ENCODE data around the gene APOC3.

The APOC3 gene

GRCh38 chr11:116792869-116793771 is 36.6 kb upstream of the APOC3 start:
- TF ChIP-seq CTCF (IDR thresholded peaks at IDR 0.05; ENCODE audit: low read depth, low read length, missing control alignments) = no peak
- no peak overlapping the region for H3K4me3 ChIP-seq (replicated peaks; ENCODE audit: low read depth, low read length)
- peak; percentile 27 for DNase-seq (ENCODE audit: extremely low read depth, low read depth)

GRCh38 chr11:116793772-116794097 is 36.0 kb upstream of the APOC3 start:
- no peak for TF ChIP-seq CTCF (IDR thresholded peaks at IDR 0.05; ENCODE audit: low read depth, low read length, missing control alignments)
- DNase-seq (ENCODE audit: extremely low read depth, low read depth) = no peak
- no peak overlapping the region for H3K4me3 ChIP-seq (replicated peaks; ENCODE audit: low read depth, low read length)

- no peak for TF ChIP-seq CTCF (IDR thresholded peaks at IDR 0.05; ENCODE audit: low read depth, low read length, missing control alignments)
- DNase-seq (ENCODE audit: extremely low read depth, low read depth) = no peak
- H3K4me3 ChIP-seq (replicated peaks; ENCODE audit: low read depth, low read length) = no peak overlapping the region
Observed at GRCh38 chr11:116794851-116795250, 34.9 kb upstream of the APOC3 start.

- DNase-seq (ENCODE audit: extremely low read depth, low read depth) = no peak
- H3K4me3 ChIP-seq (replicated peaks; ENCODE audit: low read depth, low read length) = no peak overlapping the region
- TF ChIP-seq CTCF (IDR thresholded peaks at IDR 0.05; ENCODE audit: low read depth, low read length, missing control alignments) = no peak
Observed at GRCh38 chr11:116796548-116796947, 33.2 kb upstream of the APOC3 start.

GRCh38 chr11:116797816-116798215 is 31.9 kb upstream of the APOC3 start:
- H3K4me3 ChIP-seq (replicated peaks; ENCODE audit: low read depth, low read length) = no peak overlapping the region

GRCh38 chr11:116798368-116798767 is 31.3 kb upstream of the APOC3 start:
- no peak for DNase-seq (ENCODE audit: extremely low read depth, low read depth)
- no peak overlapping the region for H3K4me3 ChIP-seq (replicated peaks; ENCODE audit: low read depth, low read length)
- no peak for TF ChIP-seq CTCF (IDR thresholded peaks at IDR 0.05; ENCODE audit: low read depth, low read length, missing control alignments)

More at GRCh38 chr11:116797816-116798215, 31.9 kb upstream of the APOC3 start:
- no peak for DNase-seq (ENCODE audit: extremely low read depth, low read depth)
- TF ChIP-seq CTCF (IDR thresholded peaks at IDR 0.05; ENCODE audit: low read depth, low read length, missing control alignments) = no peak
